Mucosa of descending colon (tissue), 3 donors: ENCODE results near the gene FTH1. TPM values are rescaled to one million over a fixed set of nuclear protein-coding genes. Genes with fewer than 3 reads are reported as not detected.

Source experiments
- ATAC-seq: fragments of 200-7000 bp; cut with Tn5 transposase; one replicate; pipeline ENCODE4 v1.9.1; 2020; ENCODE audit warnings: mild to moderate bottlenecking, moderate library complexity
- DNase-seq, 3 donors: peaks; one replicate each; pipeline ENCODE4 v3.0.0-alpha.2; 2020
- H3K36me3 ChIP-seq: fragments of 200-600 bp; one replicate; pipeline ENCODE4 v1.8.0; 2021; ENCODE audit warnings: low read depth, mild to moderate bottlenecking
- H3K4me1 ChIP-seq: fragments of 200-600 bp; one replicate; pipeline ENCODE4 v1.8.0; 2021; ENCODE audit warnings: low read depth, mild to moderate bottlenecking
- H3K4me3 ChIP-seq: fragments of 200-600 bp; one replicate; pipeline ENCODE4 v1.8.0; 2021; ENCODE audit warnings: mild to moderate bottlenecking
- H3K9me3 ChIP-seq: fragments of 200-600 bp; one replicate; pipeline ENCODE4 v1.8.0; 2021; ENCODE audit warnings: mild to moderate bottlenecking
- intact Hi-C, 2 donors: fragments of 100-400 bp; cut with DNase I in 1 of 2; cut with micrococcal nuclease in 1 of 2; formaldehyde crosslinking; loops; one replicate each; pipeline versions ENCODE4 v1.11.0 to v1.11.1; 2022; cut with DNase I, micrococcal nuclease
- total RNA-seq, 3 donors: library from RNA; stranded (reverse); fragmentation: NEBNext Ultra II Directional in 2 of 3; extraction: Animal tissue kit (Norgen Biotek cat#: 25700) in 2 of 3; gene quantifications; one replicate each; pipeline versions ENCODE4 v1.2.1 to v1.2.4, GENCODE V29; 2021 to 2023
- TF ChIP-seq, protein P1 (sequence below): fragments of 200-600 bp; IDR thresholded peaks from one replicate; pipeline ENCODE4 v1.8.0; 2022; ENCODE audit warnings: antibody characterized with exemption, mild to moderate bottlenecking
- donor health status: DM: no; HTN: no; CAD: no; lungs with moderate emphysema.
- donor health status: DM: no; HTN: no; CAD: no.
- donor health status: DM: no; HTN: yes; CAD: no.

The FTH1 gene
- total RNA-seq, 3 donors from 2014 or later, result 3,081 to 6,795 (median 5,370) TPM

DNA sequence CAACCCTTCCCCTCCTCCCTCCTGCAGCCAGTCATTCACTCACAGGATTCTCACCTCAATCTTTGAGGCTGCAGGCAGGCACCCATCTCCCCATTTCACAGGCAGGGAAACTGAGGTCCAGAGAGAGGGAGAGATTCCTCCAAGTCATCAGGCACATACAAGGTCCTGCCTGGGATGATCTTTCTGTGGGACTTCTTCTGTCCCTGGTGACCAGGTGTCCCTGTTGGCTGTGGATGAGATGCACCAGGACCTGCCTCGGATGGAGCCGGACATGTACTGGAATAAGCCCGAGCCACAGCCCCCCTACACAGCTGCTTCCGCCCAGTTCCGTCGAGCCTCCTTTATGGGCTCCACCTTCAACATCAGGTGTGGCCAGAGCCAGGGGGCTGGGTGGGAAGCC, 7.8 kb downstream of the FTH1 start:
- TF ChIP-seq, protein P1, sequence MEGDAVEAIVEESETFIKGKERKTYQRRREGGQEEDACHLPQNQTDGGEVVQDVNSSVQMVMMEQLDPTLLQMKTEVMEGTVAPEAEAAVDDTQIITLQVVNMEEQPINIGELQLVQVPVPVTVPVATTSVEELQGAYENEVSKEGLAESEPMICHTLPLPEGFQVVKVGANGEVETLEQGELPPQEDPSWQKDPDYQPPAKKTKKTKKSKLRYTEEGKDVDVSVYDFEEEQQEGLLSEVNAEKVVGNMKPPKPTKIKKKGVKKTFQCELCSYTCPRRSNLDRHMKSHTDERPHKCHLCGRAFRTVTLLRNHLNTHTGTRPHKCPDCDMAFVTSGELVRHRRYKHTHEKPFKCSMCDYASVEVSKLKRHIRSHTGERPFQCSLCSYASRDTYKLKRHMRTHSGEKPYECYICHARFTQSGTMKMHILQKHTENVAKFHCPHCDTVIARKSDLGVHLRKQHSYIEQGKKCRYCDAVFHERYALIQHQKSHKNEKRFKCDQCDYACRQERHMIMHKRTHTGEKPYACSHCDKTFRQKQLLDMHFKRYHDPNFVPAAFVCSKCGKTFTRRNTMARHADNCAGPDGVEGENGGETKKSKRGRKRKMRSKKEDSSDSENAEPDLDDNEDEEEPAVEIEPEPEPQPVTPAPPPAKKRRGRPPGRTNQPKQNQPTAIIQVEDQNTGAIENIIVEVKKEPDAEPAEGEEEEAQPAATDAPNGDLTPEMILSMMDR, result no peak
- Histone ChIP-seq H3K9me3 (no peaks in the 10 kb centered on the region), H3K4me3 (no peak overlapping the region), H3K4me1 (peaks cover 26% of the 10 kb centered on the region), H3K36me3 (no peaks in the 10 kb centered on the region)
- DNase-seq (peak in 1 of 3 donors; percentile 28), ATAC-seq (no peak)
- intact Hi-C loops, result no loop called here

- TF ChIP-seq, protein P1, result no peak
- no peak overlapping the region for H3K4me3 ChIP-seq
- intact Hi-C loops, result no loop called here
- no peaks in the 10 kb centered on the region for H3K36me3 ChIP-seq
- peaks cover 27% of the 10 kb centered on the region for H3K4me1 ChIP-seq
- ATAC-seq, result no peak
- no peak for DNase-seq
- no peaks in the 10 kb centered on the region for H3K9me3 ChIP-seq
Observed at GRCh38 chr11:61959114-61959513, 8.3 kb downstream of the FTH1 start.

GRCh38 chr11:61958590-61958989, 8.8 kb downstream of the FTH1 start:
- Histone ChIP-seq H3K9me3 (no peaks in the 10 kb centered on the region), H3K4me3 (no peak overlapping the region), H3K4me1 (peaks cover 24% of the 10 kb centered on the region), H3K36me3 (no peaks in the 10 kb centered on the region)
- intact Hi-C loops, result no loop called here
- DNase-seq, result no peak
- TF ChIP-seq, protein P1, result no peak
- no peak for ATAC-seq

DNA sequence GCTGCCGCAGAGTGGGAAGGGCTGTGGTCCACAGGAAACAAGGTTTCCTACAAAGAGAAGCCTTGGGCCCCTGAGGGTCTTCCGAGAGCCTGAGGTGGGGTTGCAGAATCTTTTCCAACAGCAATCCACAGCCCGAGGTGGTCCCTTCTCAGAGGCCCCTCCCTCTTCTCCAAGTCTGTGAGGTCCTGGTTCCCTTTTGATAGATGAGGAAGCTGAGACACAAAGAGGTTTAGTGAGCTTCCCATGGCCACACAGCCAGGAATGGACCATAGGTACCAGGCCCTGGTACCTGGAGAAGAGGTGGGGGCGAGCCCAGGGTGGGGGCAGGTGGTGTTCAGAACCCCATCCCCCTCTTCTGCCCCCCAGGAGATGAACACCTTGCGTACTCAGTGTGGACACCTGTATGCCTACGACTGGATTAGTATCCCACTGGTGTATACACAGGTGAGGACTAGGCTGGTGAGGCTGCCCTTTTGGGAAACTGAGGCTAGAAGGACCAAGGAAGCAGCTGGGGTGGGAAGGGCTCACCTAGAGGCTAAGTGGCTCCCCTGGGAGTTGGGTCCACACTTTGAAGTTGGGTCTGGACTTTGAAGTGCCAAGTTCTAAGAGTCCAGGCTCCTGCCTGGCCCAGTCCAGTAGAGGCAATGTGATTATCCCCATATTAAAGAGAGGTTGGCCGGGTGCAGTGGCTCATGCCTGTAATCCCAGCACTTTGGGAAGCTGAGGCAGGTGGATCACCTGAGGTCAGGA, 10.2 kb downstream of the FTH1 start:
- TF ChIP-seq, protein P1, result no peak
- ATAC-seq, result no peak
- Histone ChIP-seq H3K36me3 (no peaks in the 10 kb centered on the region), H3K4me3 (no peak overlapping the region), H3K4me1 (peaks cover 18% of the 10 kb centered on the region), H3K9me3 (no peaks in the 10 kb centered on the region)
- DNase-seq, result no peak
- intact Hi-C loops, result no loop called here

DNA sequence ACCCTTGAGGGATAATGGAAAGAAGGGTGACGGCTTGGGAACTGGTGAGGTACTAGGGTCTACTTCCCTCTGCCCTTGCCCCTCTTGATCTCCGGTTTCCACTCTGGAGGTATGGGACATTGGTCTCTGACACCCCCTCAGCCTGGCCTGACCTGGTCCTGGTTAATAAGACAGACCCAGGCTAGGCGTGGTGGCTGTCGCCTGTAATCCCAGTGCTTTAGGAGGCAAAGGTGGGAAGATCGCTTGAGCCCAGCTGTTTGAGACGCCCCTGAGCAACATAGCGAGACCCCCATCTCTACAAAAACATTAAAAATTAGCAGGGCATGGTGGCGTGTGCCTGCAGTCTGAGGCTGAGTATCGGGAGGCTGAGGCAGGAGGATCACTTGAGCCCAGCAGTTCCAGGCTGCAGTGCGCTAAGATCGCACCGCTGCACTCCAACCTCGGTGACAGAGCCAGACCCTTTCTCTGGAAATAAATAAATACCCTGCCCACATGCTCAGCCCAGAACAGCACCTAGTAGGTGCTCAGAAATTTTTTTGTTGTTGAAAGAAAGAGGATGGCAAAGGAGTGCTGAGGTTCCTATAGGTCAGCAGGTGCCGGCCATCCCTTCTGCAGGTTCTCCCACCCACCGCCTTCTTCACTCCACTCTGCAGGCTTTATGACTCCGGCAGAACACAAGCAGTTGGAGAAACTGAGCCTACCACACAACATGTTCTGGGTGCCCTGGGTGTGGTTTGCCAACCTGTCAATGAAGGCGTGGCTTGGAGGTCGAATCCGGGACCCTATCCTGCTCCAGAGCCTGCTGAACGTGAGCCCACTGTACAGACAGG, 11.0 kb downstream of the FTH1 start:
- intact Hi-C loops, result no loop called here
- ATAC-seq (no peak), DNase-seq (no peak)
- Histone ChIP-seq H3K4me3 (no peak overlapping the region), H3K4me1 (peaks cover 18% of the 10 kb centered on the region), H3K9me3 (no peaks in the 10 kb centered on the region), H3K36me3 (no peaks in the 10 kb centered on the region)
- TF ChIP-seq, protein P1, result no peak
